ENCODE measurements around the gene TTC34.
"Not testable (repeated sequence)": the region's sequence is repeated elsewhere in the genome, so short reads cannot be mapped to it uniquely, and the experiment has no call there.

TTC34 gene

GRCh38 chr1:2659806-2660205 lies 141.7 kb downstream of the TTC34 start:
- DNase-seq (ENCODE audit: low read depth) = not testable (repeated sequence)

- DNase-seq (ENCODE audit: low read depth) = not testable (repeated sequence)
Observed at GRCh38 chr1:2657909-2658308, 143.6 kb downstream of the TTC34 start.

- not testable (repeated sequence) for DNase-seq (ENCODE audit: low read depth)
Observed at GRCh38 chr1:2657124-2657523, 144.4 kb downstream of the TTC34 start.

GRCh38 chr1:2655598-2656434 lies 145.7 kb downstream of the TTC34 start:
- not testable (repeated sequence) for DNase-seq (ENCODE audit: low read depth)

GRCh38 chr1:2654443-2654948 lies 147.0 kb downstream of the TTC34 start:
- not testable (repeated sequence) for DNase-seq (ENCODE audit: low read depth)

GRCh38 chr1:2653741-2654442 lies 147.6 kb downstream of the TTC34 start:
- DNase-seq (ENCODE audit: low read depth) = peak; percentile 24

GRCh38 chr1:2652926-2653571 lies 148.4 kb downstream of the TTC34 start:
- not testable (repeated sequence) for DNase-seq (ENCODE audit: low read depth)

GRCh38 chr1:2652152-2652925 lies 149.2 kb downstream of the TTC34 start:
- not testable (repeated sequence) for DNase-seq (ENCODE audit: low read depth)

GRCh38 chr1:2650967-2651645 lies 150.4 kb downstream of the TTC34 start:
- no peak for DNase-seq (ENCODE audit: low read depth)

- DNase-seq (ENCODE audit: low read depth) = no peak
Observed at GRCh38 chr1:2646837-2647236, 154.7 kb downstream of the TTC34 start.

GRCh38 chr1:2645776-2646175 lies 155.7 kb downstream of the TTC34 start:
- DNase-seq (ENCODE audit: low read depth) = no peak

- DNase-seq (ENCODE audit: low read depth) = no peak
Observed at GRCh38 chr1:2645143-2645542, 156.3 kb downstream of the TTC34 start.

GRCh38 chr1:2644591-2645101 lies 156.8 kb downstream of the TTC34 start:
- no peak for DNase-seq (ENCODE audit: low read depth)

- DNase-seq (ENCODE audit: low read depth) = no peak
Observed at GRCh38 chr1:2644171-2644570, 157.3 kb downstream of the TTC34 start.

- no peak for DNase-seq (ENCODE audit: low read depth)
Observed at GRCh38 chr1:2643414-2644077, 157.9 kb downstream of the TTC34 start.

GRCh38 chr1:2642560-2643413 lies 158.7 kb downstream of the TTC34 start:
- peak; percentile 90 for DNase-seq (ENCODE audit: low read depth)

GRCh38 chr1:2642131-2642559 lies 159.3 kb downstream of the TTC34 start:
- no peak for DNase-seq (ENCODE audit: low read depth)

GRCh38 chr1:2641381-2642130 lies 159.9 kb downstream of the TTC34 start:
- DNase-seq (ENCODE audit: low read depth) = no peak

- no peak for DNase-seq (ENCODE audit: low read depth)
Observed at GRCh38 chr1:2640626-2641025, 160.9 kb downstream of the TTC34 start.
